Vagina (tissue), 2 donors: ENCODE data around the gene MBLAC1. TPM values are rescaled to one million over a fixed set of nuclear protein-coding genes. Genes with fewer than 3 reads are reported as not detected.
A peak's percentile ranks its signal among the peaks of the same experiment; 100 is the strongest.

ENCODE experiments used
- DNase-seq, 2 donors: peaks; one replicate each; pipeline ENCODE4 v3.0.0-alpha.2; 2017; ENCODE audit errors: extremely low spot score in 2 of 2
- H3K27ac ChIP-seq: fragments of 200-600 bp; sonication (generic); one replicate; pipeline ENCODE4 v1.5.1; 2019
- H3K27me3 ChIP-seq: fragments of 200-600 bp; sonication (generic); one replicate; pipeline ENCODE4 v1.5.1; 2019
- H3K36me3 ChIP-seq, 2 donors: fragments of 200-600 bp; sonication (generic); one replicate each; pipeline ENCODE4 v1.5.1; 2017 to 2019
- H3K4me1 ChIP-seq: fragments of 200-600 bp; sonication (generic); one replicate; pipeline ENCODE4 v1.5.1; 2019
- H3K4me3 ChIP-seq, 2 donors: fragments of 200-600 bp; sonication (generic); 1 replicate in 1 of 2; 2 replicates in 1 of 2; pipeline ENCODE4 v1.5.1; 2016 to 2019
- H3K9me3 ChIP-seq: fragments of 200-600 bp; sonication (generic); one replicate; pipeline ENCODE4 v1.5.1; 2019
- CTCF ChIP-seq, 3 experiments: fragments of 450-650 bp in 2 of 3; fragments of 200-600 bp in 1 of 3; sonication (generic) in 1 of 3; IDR thresholded peaks; one replicate each; pipeline ENCODE4 v1.5.1; 2017 to 2019; ENCODE audit warnings: antibody characterized with exemption in 3 of 3, mild to moderate bottlenecking in 2 of 3, moderate library complexity in 2 of 3
- POLR2A ChIP-seq, 2 donors: fragments of 450-650 bp; IDR thresholded peaks; one replicate each; pipeline ENCODE4 v1.6.1; 2017; ENCODE audit warnings: antibody characterized with exemption in 2 of 2, mild to moderate bottlenecking in 2 of 2, moderate library complexity in 2 of 2
- POLR2AphosphoS5 ChIP-seq, 2 donors: sonication (generic); formaldehyde crosslinking; IDR thresholded peaks; one replicate each; pipeline ENCODE4 v1.9.0; 2017; ENCODE audit warnings: antibody characterized with exemption in 2 of 2, mild to moderate bottlenecking in 2 of 2, low read depth in 1 of 2; ENCODE audit not compliant: insufficient read depth in 1 of 2
- intact Hi-C: fragments of 100-400 bp; cut with DNase I; formaldehyde crosslinking; loops from one replicate; pipeline ENCODE4 v1.15.1; 2023
- total RNA-seq: library from RNA; depleted of rRNA; stranded (reverse); fragments of >200 nt; gene quantifications from one replicate; pipeline ENCODE4 v1.2.3, GENCODE V29; 2016

The MBLAC1 gene, protein sequence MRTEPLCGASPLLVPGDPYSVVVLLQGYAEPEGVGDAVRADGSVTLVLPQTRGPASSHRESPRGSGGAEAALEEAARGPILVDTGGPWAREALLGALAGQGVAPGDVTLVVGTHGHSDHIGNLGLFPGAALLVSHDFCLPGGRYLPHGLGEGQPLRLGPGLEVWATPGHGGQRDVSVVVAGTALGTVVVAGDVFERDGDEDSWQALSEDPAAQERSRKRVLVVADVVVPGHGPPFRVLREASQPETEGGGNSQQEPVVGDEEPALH
- 2.9 TPM for total RNA-seq

GRCh38 chr7:100126931-100127865 lies at the start of gene MBLAC1:
Gene MBLAC1 (plus strand): TSS chr7:100126967. CDS start chr7:100127396, 429 bp downstream.
- no peaks in the 10 kb centered on the region for H3K9me3 ChIP-seq
- no peak for DNase-seq
- no peaks in the 10 kb centered on the region for H3K36me3 ChIP-seq
- H3K4me1 ChIP-seq: peaks cover 41% of the 10 kb centered on the region
- H3K27ac ChIP-seq: peak within 1 kb of the TSS; percentile 96
- intact Hi-C loops: no loop called here
- H3K4me3 ChIP-seq: peak within 1 kb of the TSS; percentile 86 to 92
- H3K27me3 ChIP-seq: no peaks in the 10 kb centered on the region
- peak; percentile 62 to 86 for TF ChIP-seq POLR2AphosphoS5 (IDR thresholded peaks at IDR 0.05; ENCODE audit: insufficient read depth in 1 of 2, low read depth in 1 of 2)
- TF ChIP-seq CTCF (IDR thresholded peaks at IDR 0.05): no peak

- no peak for TF ChIP-seq CTCF (IDR thresholded peaks at IDR 0.05)
- no peak for TF ChIP-seq POLR2A (IDR thresholded peaks at IDR 0.05)
- no peak for TF ChIP-seq POLR2AphosphoS5 (IDR thresholded peaks at IDR 0.05; ENCODE audit: insufficient read depth in 1 of 2, low read depth in 1 of 2)
- no peak for DNase-seq
These were observed 49.6 kb upstream of the MBLAC1 start for GRCh38 chr7:100077205-100077604.

GRCh38 chr7:100079024-100079560 lies 47.7 kb upstream of the MBLAC1 start:
- no peak for TF ChIP-seq POLR2AphosphoS5 (IDR thresholded peaks at IDR 0.05; ENCODE audit: insufficient read depth in 1 of 2, low read depth in 1 of 2)
- no peak for TF ChIP-seq CTCF (IDR thresholded peaks at IDR 0.05)
- no peak for TF ChIP-seq POLR2A (IDR thresholded peaks at IDR 0.05)
- Histone ChIP-seq H3K4me1 (peaks cover 39% of the 10 kb centered on the region), H3K27ac (no peak overlapping the region), H3K4me3 (no peak overlapping the region), H3K9me3 (no peaks in the 10 kb centered on the region), H3K36me3 (peaks cover 0 to 44% of the 10 kb centered on the region in 2 donors), H3K27me3 (no peaks in the 10 kb centered on the region)
- intact Hi-C loops: no loop called here
- DNase-seq: no peak

More at GRCh38 chr7:100077205-100077604, 49.6 kb upstream of the MBLAC1 start:
- intact Hi-C loops: no loop called here
- Histone ChIP-seq H3K9me3 (peaks cover 4% of the 10 kb centered on the region), H3K4me3 (no peak overlapping the region), H3K36me3 (peaks cover 0 to 63% of the 10 kb centered on the region in 2 donors), H3K27me3 (no peaks in the 10 kb centered on the region), H3K4me1 (peaks cover 32% of the 10 kb centered on the region), H3K27ac (no peak overlapping the region)

DNA sequence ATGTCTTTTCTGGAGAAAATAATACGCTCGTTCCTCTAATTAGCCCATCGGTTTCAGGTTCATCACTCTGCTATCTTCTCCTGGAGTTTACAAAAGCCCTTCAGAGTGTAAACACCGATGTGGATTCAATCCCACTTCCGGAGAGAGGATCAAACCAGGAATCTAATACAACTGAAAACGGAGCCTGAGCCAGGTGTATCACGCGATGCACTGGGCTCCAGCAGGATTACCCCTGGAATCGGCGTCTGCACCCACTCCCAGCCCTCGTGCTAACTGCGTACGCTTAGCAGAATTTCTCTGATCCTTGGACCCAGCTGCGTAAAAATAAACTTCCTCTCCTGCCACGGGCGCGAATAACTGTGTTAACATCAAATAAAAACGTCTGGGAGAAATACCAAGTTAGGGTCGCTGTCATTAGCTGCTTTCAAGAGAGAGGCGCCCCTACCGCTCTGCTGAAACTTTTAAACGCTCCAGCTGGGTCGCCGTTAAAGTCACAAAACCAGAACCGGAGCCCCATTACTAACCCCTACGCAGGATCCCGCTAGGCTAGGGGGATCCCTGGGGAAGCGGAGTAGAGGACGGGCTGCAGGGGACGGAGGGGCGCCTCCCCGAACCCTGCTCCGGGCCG lies 45.7 kb upstream of the MBLAC1 start:
- intact Hi-C loops: loop anchor here (5.0 kb wide), 1 partner anchor 89 kb away; no protein-coding TSS in a partner anchor
- no peaks in the 10 kb centered on the region for H3K9me3 ChIP-seq
- TF ChIP-seq POLR2A (IDR thresholded peaks at IDR 0.05): no peak
- no peak for TF ChIP-seq CTCF (IDR thresholded peaks at IDR 0.05)
- TF ChIP-seq POLR2AphosphoS5 (IDR thresholded peaks at IDR 0.05; ENCODE audit: insufficient read depth in 1 of 2, low read depth in 1 of 2): no peak
- H3K27ac ChIP-seq: peak overlapping the region; percentile 71
- DNase-seq: no peak
- peaks cover 39% of the 10 kb centered on the region for H3K4me1 ChIP-seq
- no peaks in the 10 kb centered on the region for H3K27me3 ChIP-seq
- H3K36me3 ChIP-seq: peaks cover 0 to 25% of the 10 kb centered on the region in 2 donors
- H3K4me3 ChIP-seq: peak overlapping the region; percentile 79 to 85
